HUDEP-2 (cell line): ENCODE results near the gene TRAPPC3L.
A peak's percentile ranks its signal among the peaks of the same experiment; 100 is the strongest.
"Not testable (repeated sequence)": the region's sequence is repeated elsewhere in the genome, so short reads cannot be mapped to it uniquely, and the experiment has no call there.

Source experiments
- DNase-seq, 76 experiments: peaks; one replicate each; lab custom pipeline; 2025; ENCODE audit not compliant: unreplicated experiment in 76 of 76; lab: John Stamatoyannopoulos, UW

Gene TRAPPC3L

DNA sequence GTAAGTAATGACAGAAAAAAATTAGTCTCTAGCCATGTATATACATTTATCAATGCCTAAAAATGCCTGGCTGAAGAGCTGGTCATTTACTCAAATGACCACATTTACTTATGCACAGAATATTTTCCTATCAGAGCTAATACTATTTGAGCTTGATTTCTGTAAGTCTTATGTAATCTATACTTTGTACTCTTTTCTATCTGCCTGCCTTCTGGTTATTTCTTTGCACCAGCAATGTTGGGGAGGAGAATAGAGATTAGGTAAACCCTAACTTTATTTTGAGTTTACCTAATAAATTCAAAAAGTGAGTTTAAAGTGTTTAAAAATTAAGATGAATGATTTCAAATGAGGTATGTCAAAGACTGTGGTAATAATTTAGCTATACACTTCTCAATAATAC, 30.3 kb downstream of the TRAPPC3L start:
- no peak for DNase-seq

DNA sequence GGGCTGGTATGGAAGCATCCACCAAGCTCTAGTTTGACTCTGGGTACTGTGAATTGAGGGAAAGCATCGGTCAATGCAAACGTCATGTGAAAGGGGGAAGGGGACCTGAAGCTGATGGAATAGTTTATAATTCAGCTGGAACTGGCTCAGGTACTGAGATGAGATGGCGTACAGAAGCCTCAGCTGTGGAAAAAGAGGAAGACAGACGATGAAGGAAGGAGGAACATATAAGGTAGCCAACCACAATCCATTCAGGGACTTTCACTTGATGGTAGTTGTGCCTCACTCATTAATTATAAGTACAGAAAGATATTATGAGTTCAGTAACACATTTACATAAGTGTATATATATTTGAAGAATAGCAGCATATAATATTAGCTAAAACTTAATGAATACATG, 31.4 kb downstream of the TRAPPC3L start:
- no peak for DNase-seq

DNA sequence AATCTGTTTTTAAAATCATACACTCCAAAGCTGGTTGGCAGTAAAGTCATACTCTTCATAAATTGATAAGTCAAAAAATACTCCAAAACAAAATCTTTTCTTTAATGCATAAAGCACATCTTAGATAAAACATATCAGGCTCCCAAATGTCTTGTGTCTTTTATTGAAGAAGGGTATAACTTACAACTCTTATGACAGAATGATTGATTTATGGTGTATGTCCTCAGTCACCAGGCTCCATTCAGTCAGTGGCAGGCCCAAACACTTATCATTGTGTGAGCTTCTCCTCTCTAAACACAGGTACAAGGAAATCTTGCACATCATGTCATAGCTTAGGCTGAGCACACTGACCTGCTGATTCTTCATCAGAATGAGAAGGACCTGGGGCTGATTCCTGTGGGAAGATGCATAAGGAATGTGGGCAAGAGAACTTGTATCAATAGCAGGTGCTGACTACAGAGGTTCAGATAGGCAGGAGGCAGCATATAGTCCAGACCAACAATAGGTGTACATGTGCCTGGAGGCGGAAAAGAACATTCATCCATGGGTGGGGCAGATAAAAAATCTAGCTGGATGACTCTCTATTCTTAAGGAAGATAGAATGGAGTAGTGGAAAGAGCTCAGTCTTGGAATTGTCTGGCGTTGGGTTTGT, 32.1 kb downstream of the TRAPPC3L start:
- no peak for DNase-seq

DNA sequence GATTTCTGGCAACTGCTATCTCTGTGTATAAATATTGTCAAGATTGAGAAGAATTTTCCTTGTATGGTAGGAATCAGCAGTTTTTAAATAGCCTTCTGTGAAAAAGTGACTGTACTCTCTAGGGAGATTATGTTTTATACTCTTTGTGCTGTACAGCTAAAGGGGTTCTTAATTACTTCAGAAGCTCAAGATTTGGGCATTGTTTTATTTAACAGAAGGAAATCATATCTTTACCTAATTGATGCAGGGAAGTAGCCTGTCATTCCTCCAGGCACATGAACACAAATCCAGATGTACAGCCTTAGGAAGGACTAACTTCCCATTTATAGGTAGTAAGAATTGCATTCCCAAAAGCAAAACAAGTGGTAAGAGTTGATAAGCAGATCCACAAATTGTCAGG, 32.8 kb downstream of the TRAPPC3L start:
- DNase-seq = no peak

DNA sequence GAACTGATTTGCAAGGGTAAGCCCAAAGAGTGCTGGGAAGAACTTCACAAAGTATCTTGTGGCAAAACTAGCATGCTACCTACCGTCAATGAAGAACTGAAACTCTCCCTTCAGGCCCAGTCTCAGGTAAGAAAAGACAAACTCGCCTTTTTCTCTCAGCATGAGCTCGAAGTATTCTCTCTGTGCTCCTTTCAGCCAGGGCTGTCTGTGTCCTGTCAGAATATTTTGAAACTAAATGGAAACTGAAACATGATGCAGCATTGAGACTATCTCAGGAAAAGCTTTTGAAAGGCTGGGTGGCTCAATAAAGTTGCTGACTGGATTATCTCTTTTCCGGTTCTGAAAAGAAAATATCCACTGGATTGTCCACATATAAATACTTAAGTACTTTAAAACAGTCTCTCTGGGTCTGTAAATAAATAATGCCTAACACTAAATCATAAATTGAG, 33.3 kb downstream of the TRAPPC3L start:
- no peak for DNase-seq

DNA sequence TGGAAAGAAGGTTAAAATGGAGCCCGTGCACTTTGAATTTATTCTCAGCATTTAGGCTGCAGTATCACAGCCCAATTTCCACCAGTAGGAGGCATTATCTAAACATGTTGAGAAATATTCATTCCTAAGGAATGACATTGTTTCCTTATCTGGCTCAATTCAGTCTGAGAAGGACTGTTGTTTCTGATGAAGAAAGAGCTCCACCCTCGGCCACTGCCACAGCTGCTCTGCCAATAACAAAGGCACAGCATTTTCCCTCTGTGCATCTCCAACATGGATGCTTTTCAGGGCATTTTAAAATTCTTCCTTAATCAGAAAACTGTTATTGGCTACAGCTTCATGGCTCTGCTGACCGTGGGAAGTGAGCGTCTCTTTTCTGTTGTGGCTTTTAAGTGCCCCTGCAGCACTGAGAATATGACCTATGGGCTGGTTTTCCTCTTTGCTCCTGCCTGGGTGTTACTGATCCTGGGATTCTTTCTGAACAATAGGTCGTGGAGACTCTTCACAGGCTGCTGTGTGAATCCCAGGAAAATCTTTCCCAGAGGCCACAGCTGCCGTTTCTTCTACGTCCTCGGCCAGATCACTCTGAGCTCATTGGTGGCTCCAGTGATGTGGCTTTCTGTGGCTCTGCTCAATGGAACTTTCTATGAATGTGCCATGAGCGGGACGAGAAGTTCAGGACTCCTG, 33.9 kb downstream of the TRAPPC3L start, which contains the start of gene CALHM5:
CALHM5 (plus strand) TSS at position 216 of the 687 bp plus-strand sequence; CDS start at position 274, 58 bp downstream.
- peak in 20 of 76 experiments; percentile 4 to 54 (median 28) for DNase-seq

DNA sequence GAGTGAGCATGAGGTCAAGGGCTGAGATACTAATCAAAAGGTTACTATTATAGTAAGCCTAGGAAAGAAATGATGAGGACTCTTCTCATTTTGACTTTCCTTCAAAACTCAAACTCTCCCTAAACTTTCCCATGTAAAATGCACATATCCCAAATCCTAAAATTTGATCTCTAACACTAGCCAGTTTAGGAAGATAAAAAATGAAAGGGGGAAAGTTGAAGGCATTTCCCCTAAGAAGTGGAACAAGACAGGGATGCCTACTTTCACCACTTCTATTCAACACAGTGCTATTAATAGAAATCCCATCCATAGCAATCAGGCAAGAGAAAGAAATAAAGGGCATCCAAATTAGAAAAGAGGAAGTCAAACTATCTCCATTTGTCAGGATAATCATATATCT, 37.0 kb downstream of the TRAPPC3L start:
- no peak for DNase-seq

DNA sequence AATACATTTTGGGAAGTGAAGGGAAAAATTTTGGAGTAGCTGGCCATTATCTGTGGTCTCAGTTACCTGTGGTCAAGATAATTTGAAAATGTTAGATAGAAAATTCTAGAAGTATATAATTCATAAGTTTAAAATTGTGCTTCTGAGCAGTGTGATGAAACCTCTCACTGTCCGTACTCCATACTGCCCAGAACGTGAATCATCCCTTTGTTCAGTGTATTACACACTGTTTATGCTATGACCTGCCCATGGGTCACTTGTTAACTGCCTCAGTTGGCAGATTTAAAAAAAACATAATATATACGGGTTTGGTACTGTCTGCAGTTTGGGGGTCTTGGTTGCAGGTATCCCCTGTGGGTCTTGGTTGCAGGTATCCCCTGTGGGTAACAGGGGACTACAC, 38.2 kb downstream of the TRAPPC3L start:
- no peak for DNase-seq

DNA sequence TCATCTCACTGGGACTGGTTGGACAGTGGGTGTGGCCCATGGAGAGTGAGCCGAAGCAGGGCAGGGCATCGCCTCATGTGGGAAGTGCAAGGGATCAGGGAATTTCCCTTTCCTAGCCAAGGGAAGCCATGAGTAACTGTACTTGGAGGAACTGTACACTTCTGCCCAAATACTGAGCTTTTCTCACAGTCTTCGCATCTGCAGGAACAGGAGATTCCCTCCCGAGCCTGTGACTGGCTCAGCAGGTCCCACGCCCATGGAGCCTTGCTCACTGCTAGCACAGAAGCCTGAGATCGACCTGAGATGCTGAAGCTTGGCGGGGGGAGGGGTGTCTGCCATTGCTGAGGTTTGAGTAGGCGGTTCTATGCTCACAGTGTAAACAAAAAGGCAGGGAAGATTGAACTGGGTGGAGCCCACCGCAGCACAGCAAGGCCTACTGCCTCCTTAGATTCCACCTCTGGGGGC, 44.5 kb downstream of the TRAPPC3L start:
- peak in 9 of 76 experiments; percentile 5 to 55 (median 43) for DNase-seq

DNA sequence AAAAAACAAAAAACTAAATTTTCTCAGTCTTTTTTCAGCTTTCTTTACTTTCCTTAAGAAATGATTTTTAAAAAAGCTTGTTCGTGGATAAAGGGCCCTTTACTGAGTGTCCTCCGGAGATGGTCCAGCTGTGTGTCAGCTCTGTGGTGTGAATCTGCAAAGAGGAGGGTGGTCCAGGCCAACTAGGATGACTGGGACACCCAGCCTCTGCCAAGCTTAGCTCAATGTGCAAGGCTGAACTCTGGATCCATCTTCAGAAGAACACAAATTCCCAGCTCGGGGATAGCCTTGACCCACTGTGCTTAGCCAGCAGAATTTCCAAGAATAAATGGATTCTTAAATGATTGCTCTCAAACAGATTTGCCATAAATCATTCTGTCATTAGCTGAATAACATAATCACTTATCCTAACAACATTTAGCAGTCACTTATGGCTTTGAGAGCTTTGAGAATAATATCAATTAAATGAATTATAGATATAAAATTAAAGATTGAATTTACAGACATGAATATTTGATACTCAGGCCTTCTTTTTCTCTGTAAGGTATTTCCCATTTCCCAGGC, 48.3 kb downstream of the TRAPPC3L start:
- DNase-seq = no peak

DNA sequence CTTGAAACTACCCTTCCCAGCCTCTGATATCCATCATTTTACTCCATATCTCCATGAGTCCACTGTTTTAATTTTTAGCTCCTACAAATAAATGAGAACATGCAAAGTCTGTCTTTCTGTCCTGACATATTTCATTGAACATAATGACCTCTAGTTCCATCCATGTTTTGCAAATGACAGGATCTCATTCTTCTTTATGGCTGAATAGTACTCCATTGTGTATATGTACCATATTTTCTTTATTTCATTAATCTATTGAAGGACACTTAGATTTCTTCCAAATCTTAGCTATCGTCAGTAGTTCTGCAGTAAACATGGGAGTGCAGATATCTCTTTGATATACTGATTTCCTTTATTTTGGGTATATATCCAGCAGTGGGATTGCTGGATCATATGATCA, 50.3 kb downstream of the TRAPPC3L start:
- not testable (repeated sequence) for DNase-seq

DNA sequence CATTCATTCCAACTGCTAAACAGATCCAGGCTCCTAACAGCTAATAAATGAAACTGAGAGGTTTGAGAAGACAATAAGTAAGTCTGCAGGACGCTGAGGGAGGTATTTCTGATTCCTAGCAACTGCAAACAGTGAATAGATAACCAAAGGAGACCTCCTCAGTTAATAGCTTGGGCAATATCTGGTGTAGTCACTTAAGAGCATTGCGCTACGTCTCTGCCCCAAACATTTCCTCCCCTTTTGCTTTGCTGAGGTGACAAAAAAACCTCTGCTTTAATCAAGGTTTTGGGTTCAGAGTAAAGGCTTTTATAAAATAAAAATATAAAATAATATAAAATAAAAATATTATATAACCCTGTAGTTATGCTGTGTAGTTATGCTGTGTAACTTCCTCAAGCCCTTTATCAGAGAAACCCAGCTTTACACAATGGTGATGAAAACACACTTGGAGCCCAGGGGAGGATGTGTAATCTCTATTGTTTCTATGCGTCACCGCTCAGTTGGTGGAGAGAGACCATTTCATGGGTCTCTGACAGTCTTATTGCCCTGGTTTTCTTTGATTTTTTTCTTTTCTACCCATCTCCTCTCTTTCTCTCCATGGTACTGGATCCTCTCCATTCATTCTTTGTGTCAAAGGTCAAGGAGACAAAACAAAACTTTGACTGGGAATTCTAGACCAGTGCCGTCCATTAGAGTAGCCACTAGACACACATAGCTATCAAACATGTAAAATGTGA, 53.0 kb downstream of the TRAPPC3L start:
- peak in 25 of 76 experiments; percentile 9 to 51 (median 30) for DNase-seq

DNA sequence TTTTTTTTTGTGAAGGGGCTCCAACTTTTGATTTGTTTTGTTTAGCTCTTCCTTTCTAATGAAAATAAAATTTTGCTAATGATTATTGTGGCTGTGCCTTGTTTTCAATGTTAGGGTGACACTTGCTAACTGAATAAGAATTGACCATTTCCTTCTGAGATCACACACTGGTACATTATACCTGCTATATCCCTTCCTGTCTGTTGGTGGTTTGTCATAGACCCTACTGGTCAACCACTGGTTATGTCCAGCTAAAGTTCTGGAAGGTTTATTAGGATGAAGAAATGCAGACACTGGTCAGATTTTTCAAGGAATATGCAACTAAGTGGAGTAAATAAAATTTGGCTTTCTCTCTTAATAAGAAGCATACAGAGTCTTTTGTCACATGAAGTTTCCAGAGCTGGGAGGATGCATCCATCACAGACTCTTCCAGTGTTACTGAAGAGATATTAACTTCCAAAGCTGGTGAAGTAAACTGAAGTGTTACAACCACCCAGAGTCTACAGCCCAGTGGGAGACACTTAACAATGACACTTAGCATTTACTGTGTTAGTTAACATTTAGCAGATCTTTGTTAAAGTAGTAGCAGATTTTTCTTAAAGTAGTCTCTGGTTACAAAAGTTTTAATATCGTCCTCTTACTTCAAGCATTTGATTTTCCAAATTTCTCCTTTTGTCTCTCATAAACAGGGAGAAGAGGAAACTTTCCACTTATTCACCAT, 53.7 kb downstream of the TRAPPC3L start:
- no peak for DNase-seq

DNA sequence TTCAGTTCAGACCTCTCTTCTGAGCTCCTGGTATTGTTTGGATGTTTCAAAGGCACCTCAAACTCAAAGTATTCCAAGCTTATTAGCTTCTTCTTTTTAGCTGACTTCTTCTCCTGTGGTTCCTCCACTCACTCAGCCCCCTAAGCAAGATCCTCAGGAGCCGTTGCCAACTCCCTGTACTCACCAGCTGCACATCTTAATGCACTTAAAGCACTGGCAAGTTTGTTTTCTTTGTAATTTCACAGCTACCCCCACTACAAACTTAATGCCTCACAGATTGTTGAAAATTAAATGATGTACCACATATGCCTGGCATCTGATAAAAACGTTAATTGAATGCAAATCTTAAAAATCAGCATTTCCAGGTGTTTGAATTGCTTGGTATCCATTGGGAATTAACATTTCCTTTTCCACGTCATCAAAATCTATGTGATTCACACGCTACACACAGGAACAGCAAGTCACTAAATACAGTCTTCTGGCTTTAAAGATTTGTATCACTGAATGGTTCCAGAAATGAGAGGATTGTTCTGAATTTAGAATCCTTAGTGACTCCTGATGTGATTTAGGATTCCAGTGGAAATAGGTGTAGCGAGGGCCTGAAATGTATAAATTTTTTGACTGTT, 59.8 kb downstream of the TRAPPC3L start:
- DNase-seq = no peak

DNA sequence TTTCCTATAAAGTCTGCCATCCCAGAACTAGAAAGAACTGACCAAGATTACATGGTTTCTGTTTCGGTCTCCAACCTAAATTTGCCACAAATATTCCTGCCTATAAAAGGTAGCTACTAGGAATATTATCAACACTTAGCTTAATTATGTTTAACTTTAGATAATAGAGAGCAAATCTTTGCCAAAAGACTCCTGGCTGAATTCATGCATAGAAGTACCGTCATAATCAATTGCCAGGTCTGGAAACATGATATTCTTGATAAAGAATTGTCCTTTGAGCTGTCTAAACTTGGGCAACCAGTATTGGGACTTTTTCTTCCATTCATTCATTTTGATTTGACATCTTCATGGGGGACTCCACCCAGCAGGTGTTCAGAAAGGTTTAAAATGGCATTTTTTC, 61.9 kb downstream of the TRAPPC3L start:
- no peak for DNase-seq

DNA sequence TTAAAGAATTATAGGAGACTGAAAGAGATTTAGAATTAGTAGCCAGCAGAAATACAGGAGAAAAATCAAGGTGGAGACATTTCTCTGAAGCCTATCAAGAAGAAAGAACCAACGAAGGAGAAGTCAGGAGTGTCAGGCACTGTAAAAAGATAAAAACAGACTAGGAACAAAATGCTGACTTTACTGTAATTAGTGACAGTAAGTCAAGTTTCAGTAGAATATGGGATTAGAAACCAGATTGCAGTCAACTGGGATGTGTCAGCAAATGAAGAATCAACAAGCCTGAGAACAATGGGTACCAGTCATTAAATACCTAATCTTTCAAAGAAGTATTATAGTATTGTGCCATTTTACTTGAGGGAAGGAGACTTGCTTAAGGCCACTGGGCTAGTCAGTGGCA, 62.7 kb downstream of the TRAPPC3L start:
- no peak for DNase-seq

DNA sequence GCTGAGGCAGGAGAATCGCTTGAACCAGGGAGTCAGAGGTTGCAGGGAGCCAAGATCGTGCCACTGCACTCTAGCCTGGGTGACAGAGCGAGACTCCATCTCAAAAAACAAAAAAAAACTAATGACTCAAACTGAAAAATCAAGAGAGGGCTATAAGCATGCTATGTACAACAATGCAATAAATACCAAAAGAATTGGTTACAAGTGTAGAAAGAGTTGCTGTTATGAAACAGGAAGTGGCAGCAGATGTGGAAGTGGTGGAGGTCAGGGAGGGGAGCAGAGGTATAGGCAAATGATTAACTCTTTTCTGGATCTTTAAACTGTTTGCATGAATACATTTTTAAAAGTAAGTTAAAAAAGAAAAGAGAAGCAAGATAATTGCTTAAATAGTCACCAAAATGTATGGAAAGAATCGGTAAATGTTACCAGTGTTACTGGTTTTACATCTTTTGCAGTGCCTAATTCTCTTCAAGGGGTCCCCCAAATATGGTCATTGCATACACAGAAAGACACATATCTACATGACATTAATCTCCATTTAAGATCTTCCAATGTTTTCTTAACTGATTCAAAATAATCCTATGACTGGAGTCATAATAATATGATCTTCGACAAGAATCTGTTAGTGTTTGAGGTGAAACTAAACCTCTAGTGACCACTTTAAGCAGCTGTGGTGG, 69.3 kb downstream of the TRAPPC3L start:
- no peak for DNase-seq

DNA sequence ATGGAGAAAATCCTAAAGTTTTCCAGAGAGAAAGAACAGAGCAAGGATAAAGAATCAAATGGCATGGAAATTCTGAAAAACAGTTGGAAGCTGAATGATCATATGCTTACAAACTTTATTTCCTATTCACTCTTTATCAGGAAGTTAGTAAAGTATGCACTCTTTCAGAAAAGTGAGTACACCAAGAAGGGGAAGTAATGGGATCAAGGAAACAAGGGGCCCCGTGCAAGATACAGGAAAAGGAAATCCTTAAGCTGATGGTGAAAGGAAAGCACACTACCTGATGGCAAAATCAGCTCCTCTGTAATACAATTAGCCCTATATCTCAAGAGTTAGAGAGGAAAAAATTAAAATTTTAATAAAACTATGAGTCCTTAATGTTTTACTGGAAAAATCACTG, 70.3 kb downstream of the TRAPPC3L start:
- no peak for DNase-seq

DNA sequence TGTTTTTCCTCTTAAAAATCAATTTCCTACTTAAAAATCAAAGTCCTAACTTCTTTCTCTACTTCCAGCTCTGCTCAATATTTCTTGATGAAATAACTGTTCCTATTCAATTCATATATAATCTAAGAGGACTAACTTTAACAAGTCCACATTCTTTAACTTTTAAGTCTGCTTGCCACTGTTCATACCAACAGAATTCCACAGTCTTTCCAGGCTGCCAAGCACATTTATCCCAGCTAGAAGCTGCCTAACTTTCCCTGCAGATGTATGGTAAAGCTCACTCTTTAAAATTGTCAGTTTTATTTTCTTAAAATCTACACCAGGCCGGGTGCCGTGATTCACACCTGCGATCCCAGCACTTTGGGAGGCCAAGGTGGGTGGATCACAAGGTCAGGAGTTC, 72.8 kb downstream of the TRAPPC3L start:
- DNase-seq = no peak

DNA sequence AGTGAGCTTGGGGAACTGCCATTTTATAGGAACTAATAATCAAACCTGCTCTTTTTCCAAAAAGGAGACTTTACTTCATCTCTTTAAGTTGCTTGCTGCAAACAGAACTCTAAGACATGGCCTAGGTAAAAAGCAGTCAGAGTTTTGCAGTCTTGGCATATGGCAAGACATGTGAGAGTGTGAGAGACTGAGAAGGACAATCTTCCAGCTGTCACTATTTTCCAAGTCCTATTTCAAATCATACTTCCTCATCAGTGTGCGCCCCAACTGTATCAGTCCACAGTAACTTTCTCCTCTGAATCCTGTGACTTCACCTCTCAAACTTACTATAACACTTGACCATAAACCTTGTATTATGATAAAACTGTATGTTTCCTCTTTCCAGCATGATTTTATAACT, 74.0 kb downstream of the TRAPPC3L start:
- no peak for DNase-seq
